HG03108 (cell line): ENCODE data around the gene TEX22.

Experiments used
- ATAC-seq: cut with Tn5 transposase; IDR thresholded peaks from one replicate; pipeline ENCODE4 v1.9.1; 2021; ENCODE audit warnings: moderate library complexity; ENCODE audit not compliant: unreplicated experiment

Gene TEX22

GRCh38 chr14:105437723-105438500 is 39.6 kb downstream of the TEX22 start:
- ATAC-seq: no peak

- ATAC-seq: no peak
Measured at GRCh38 chr14:105439179-105439578, 40.8 kb downstream of the TEX22 start.

DNA sequence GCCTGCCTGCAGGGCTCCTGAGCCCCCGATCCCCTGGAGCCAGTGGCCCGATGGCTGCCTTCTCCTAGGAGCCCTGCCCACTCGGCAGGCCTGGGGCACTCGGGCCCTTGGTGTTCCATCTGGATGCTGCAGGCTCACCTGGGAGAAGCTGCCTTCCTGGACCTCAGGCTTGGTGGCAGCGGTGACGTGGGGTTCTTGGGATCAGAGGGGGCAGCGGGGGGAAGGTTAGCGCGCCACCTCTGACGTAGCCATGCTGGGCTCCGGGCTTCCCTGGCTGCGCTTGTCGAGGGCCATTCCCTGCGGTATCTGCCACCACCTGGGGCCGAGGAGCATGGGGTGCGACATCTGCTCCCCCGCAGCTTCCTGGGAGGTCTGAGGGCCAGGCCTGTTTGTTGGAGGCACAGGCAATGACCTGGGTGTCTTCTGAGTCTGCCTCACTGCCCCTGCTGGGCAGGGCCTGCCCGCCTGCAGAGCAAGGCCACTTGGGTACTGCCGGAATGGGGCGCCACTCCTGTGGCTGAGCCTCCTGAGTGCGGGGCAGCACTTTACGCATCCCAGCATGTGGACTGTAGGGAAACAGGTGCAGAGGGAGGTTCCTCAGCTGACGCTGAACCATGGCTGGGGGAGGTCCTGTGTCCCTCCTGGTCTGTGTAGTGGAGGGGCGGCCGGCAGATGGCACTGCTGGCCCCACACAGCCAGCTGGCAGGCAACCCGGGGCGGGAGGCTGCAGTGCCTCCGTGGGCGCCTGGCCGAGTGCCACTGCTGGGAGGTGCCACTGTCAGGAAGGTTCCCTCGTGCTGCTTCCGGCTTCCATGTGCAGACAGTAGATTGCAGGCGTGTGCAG is 41.6 kb downstream of the TEX22 start:
- ATAC-seq: no peak

DNA sequence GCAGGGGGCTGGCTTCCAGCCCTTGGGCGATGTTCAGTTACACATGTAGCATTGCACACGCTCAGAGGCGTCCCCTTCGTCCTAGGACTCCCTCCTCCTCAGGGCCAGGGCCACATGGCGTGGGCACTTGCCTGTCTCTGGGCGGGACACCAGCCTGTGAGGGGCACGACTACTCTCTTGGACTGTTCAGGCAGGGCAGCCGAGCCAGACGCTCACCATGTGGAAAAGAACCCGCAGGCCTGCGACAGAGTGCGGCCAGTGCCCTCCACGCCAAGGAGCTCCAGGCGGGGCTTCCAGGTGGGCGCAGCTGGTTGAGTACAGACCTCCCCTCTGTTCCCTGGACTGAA is 42.2 kb downstream of the TEX22 start:
- no peak for ATAC-seq

DNA sequence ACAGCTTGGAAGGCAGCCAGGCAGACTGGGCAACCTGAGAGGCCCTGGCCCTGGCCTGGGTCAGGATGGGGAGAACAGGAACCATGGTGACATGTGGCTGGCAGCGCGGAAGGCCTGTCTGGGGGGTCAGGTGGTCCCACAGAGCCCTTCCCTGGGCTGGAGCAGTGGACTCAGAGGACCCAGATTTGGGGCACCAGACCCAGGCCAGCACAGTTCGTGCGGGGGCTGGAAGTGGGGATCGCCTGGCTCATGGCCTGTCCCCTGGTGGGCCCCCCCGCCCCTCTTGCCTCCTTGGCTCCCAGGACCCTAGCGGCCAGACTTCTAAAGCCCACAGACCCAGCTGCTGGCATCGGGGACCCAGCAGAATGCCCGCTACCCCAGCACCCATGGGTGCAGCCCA is 42.7 kb downstream of the TEX22 start:
- ATAC-seq: no peak

- ATAC-seq: no peak
Measured at GRCh38 chr14:105442125-105442524, 43.8 kb downstream of the TEX22 start.

DNA sequence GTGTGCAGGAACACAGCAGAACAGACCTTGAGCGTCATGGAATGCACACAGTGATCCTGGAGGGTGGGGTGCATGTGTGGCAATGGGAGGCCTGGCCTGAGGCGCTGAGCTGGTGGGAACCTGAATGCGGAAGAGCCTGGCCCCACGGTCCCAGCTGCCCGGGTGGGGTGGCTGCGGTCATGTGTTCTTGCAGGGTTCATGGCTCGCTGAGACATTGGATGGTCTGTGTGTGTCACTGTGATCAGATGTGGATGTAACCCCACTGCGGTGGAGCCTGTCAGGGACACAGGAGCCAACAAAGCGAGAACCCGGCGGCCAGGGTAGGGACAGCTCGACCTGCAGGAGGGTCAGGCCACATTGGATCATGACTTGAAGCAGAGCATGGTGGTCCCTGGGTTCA is 44.5 kb downstream of the TEX22 start:
- no peak for ATAC-seq

DNA sequence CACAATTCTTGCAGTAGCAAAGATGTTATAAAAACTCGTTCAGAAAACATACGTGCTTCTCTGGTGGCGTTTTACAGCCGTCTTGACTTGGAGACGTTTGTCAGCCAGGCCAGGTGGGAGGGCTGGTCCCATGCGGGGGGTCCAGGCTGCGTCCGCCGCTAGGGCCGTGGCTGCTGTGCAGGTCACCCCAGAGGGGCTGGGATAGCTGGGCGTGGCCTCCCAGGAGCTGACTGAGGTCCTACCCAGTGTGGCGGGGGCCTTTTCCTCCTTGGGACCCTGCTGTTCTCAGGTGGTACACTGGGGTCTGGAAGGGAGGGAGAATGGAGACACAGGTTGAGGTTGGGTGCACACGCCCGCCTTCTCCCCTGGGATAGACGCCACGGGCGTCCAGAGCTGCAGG is 46.5 kb downstream of the TEX22 start:
- no peak for ATAC-seq

GRCh38 chr14:105445290-105445689 is 47.0 kb downstream of the TEX22 start:
- ATAC-seq: no peak

DNA sequence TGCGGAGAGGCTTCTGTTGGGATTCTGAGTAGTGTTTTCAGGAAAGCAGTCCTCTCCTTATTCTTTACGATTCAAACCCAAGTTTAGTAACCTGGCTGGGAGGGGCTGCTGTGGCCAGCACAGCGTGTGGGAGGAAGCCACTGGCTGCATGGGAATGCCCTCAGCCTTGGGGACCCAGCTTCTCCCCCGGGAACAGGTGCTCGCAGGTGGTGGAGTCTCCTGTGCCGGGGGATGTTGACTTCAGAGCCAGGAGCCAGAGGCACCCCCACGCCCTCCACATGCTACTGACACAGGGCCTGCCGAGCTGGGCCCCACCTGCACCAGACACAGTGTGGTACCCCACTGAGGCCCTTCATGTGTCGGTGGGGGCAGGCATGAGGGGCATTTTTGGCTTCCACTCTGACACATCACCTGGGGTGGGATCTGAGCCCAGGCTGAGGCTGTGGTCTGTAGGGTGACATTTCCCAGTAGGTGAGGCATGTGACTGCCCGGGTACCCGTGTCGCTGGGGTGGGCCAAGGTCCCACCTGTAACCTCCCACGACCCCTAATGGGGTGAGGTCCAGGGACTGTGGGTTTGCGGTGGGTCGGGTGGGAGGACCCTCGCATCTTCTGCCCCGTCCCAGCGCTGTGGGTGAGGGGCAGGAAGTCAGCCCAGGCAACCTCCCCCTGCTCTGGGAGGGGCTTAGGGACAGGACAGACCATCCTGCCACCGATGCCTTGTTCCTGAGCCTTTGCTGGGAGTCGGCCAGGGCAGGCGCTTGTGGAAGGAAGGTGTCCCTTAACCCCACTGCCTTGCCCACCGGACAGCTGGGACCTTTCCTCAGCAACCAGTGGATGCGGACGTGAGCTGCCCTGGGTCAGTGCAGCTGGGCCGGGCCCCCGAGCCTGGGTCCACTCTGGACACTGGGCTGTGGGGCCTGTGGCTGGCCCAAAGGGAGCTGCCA is 47.8 kb downstream of the TEX22 start:
- ATAC-seq: no peak

- ATAC-seq: no peak
Measured at GRCh38 chr14:105446971-105447370, 48.6 kb downstream of the TEX22 start.

DNA sequence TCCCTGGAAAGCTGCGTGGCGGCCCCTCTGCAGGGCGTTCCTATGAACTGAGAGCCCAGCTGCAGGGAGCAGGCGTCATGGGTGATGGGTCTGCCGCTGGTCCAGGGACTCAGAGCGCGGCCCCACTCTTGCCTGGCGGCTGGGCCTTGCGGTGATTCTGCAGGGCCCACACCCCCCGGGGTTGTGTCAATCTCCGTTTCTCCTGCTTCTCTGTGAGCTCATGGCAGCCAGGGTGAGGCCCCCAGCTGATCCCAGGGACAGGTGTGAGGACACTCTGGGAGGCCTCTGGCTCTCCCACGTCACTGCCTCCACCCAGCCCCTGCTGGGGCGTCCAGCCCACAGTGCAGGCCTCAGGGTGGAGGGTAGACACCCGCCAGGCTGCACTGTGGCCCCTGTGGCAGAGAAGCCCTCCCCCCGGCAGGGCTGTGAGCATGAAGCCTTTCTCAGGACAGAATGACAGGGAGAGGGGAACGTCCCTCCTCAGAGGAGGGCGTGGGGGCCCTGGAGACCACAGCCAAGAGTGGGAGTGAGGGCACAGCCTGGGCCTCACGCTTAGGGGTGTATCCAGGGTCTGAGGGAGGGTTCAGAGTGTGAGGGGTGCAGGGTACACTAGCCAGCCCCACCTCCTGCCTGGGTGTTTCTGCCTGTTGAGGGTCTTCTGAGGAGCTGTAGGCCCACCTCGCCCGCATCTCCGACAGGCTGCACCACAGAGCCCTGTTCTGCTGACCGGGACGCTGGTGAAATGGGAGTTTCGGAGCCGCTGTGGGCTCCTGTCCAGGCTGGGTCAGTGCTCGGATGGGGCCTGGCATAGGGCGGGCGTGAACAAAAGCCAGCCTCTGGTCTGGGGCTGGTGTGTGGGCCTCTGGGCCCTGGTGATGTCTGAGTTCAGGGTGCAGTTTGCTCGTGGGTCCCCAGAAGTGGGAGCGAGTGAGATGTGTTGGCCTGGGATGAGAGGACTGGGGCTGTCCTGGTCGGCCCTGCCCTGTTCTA is 49.6 kb downstream of the TEX22 start:
- no peak for ATAC-seq

DNA sequence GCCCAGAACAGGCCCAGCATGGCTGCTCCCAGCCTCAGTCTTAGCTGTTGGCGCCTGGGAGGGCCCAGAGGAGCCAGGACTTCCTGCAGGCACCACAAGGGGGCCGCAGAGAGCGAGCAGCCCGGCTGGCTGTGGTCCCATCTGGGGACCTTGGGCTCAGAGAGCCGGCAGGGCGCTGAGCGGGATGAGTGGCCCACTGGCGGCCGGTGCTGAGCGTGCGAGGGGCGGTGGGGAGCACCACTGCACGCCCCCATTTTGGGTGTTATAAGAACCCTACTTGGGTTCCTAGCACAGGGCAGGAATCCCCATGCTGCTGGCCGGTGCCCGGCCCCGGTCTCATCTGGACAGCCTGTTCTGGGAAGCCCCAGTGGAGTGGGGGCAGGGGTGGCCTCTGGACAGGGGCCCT is 50.4 kb downstream of the TEX22 start:
- no peak for ATAC-seq

DNA sequence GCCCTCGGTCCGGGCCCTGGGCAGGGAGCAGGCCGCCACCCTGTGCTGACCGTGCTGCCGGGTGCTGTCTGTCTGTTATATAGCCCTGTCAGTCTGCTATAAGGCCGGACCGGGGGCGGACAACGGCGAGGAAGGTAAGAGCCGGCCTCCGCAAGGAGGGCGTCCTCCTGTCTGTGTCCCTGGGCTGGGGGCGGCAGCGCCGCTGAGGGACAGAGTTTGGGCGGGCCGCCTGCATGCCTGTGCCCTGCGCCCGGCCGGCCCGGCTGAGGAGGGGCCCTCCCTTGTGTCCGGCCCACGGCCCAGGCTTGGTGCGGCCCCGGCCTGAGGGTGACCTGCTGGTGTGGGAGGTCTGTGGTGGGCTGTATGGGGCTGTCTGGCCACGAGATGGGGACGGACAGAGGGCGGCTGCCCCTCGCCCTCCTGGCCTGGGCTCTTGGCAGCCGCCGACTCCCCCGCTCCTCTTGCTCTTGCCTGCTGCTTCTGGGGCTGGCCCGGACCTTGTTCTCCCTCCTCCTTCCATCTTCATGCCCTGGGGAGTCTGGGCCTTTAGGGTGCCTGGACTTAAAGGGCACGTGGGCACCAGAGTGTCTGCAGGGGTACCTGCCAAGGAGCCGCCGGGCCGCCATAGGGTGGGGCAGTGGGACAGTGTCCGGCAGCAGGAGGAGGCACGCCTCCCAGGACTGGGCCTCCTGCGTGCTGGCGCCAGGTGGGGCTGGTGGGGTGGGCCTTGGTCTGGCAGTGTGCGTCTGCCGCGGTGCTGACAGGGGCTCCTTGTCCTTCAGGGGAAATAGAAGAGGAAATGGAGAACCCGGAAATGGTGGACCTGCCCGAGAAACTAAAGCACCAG is 51.2 kb downstream of the TEX22 start:
- no peak for ATAC-seq

- no peak for ATAC-seq
Measured at GRCh38 chr14:105450123-105450505, 51.8 kb downstream of the TEX22 start.

DNA sequence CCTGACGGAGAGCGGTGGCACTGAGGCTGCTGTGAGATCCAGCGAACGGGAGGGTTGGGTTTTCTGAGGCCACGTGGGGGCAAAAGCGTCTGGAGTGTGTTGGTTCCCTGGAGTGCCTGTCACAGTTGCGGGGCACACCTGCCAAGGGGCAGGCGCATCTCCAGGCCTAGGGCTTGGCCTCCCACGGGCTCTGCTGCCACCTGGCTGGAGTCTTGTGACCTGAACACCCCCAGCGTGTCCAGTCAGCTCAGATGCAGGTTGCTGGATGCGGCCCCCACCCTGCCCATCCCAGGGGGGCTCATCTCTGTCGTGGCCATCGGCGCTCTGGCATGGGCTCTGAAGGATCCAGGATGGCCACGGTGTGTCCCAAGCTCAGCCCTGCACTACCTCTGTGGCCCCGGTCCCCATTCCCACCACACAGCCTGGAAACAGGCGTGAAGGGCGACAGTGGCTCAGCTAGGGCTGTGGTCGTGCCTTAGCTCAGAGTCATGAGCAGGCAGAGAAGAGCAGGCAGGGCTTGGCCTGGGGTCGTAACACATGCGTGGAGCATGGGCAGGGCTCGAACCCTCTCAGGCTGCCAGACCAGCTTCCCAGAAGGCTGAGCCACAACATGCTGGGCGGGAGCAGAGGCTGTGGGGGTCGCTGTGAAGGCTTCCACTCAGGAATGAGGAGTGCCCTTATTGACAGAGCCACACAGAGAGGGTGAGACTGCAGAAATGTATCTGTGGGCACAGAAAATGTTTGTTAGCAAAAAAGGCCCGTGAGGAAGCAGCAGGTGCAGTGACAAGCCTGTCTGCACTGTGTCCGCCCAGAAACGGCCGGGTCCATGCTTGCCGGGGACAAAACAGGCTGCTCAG is 52.8 kb downstream of the TEX22 start:
- ATAC-seq: no peak

- ATAC-seq: no peak
Measured at GRCh38 chr14:105452963-105453362, 54.6 kb downstream of the TEX22 start.

- no peak for ATAC-seq
Measured at GRCh38 chr14:105453847-105454246, 55.5 kb downstream of the TEX22 start.
